RWPE2 (cell line): Measurements from ENCODE around the gene DMD.

Experiments
- ATAC-seq: fragments of 200-7000 bp; cut with Tn5 transposase; 3 replicates; pipeline ENCODE4 v1.9.1; 2021; ENCODE audit warnings: low read depth
- DNase-seq: peaks from one replicate; pipeline ENCODE4 v3.0.0-alpha.2; 2020; ENCODE audit warnings: low spot score
- H3K27ac ChIP-seq: fragments of 450-650 bp; 2 replicates; pipeline ENCODE4 v1.5.1; 2017; ENCODE audit warnings: mild to moderate bottlenecking; ENCODE audit not compliant: poor library complexity, severe bottlenecking
- H3K27me3 ChIP-seq: fragments of 250-450 bp; sonication (Bioruptor Pico); 2 replicates; pipeline ENCODE4 v1.5.1; 2021; ENCODE audit warnings: mild to moderate bottlenecking, moderate library complexity; ENCODE audit not compliant: insufficient read depth, poor library complexity, severe bottlenecking
- H3K36me3 ChIP-seq: fragments of 250-450 bp; sonication (Bioruptor Pico); 2 replicates; pipeline ENCODE4 v1.5.1; 2020; ENCODE audit warnings: low read depth, mild to moderate bottlenecking, moderate library complexity
- H3K4me1 ChIP-seq: fragments of 250-450 bp; sonication (Bioruptor Pico); 2 replicates; pipeline ENCODE4 v1.5.1; 2021; ENCODE audit warnings: mild to moderate bottlenecking, moderate library complexity; ENCODE audit not compliant: insufficient read depth, poor library complexity, severe bottlenecking
- H3K4me3 ChIP-seq: fragments of 250-450 bp; sonication (Bioruptor Pico); 2 replicates; pipeline ENCODE4 v1.5.1; 2021; ENCODE audit warnings: mild to moderate bottlenecking, moderate library complexity; ENCODE audit not compliant: severe bottlenecking
- H3K9me3 ChIP-seq: fragments of 250-450 bp; sonication (Bioruptor Pico); 2 replicates; pipeline ENCODE4 v1.5.1; 2021; ENCODE audit warnings: mild to moderate bottlenecking, moderate library complexity; ENCODE audit not compliant: severe bottlenecking
- TF ChIP-seq, protein P1 (sequence below): fragments of 450-650 bp; IDR thresholded peaks from one replicate; pipeline ENCODE4 v1.5.1; 2017; ENCODE audit warnings: mild to moderate bottlenecking, moderate library complexity; ENCODE audit not compliant: poor library complexity, severe bottlenecking

The DMD gene

DNA sequence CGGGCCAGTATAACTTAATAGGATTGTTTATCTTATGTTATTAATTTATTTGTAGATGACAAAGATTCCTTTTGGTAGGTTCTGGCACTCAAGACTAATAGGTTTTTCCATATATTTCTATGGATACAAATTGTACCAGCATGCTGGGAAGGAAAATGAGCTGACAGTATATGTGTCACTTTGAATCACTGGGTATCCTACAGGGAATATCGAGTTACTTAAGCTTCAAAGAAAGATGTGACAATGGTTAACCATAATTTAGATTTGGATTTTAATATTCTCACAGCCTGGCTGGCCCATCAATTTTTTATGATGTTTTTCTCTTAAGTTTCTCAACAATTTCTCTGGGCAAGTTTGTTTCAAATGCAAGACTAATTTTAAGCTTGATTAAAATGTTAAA lies 1640.7 kb downstream of the DMD start:
- DNase-seq (no peak), ATAC-seq (no peak)
- no peaks in the 10 kb centered on the region for H3K36me3 ChIP-seq
- no peak overlapping the region for H3K4me3 ChIP-seq
- no peaks in the 10 kb centered on the region for H3K27me3 ChIP-seq
- no peaks in the 10 kb centered on the region for H3K4me1 ChIP-seq
- TF ChIP-seq, protein P1, sequence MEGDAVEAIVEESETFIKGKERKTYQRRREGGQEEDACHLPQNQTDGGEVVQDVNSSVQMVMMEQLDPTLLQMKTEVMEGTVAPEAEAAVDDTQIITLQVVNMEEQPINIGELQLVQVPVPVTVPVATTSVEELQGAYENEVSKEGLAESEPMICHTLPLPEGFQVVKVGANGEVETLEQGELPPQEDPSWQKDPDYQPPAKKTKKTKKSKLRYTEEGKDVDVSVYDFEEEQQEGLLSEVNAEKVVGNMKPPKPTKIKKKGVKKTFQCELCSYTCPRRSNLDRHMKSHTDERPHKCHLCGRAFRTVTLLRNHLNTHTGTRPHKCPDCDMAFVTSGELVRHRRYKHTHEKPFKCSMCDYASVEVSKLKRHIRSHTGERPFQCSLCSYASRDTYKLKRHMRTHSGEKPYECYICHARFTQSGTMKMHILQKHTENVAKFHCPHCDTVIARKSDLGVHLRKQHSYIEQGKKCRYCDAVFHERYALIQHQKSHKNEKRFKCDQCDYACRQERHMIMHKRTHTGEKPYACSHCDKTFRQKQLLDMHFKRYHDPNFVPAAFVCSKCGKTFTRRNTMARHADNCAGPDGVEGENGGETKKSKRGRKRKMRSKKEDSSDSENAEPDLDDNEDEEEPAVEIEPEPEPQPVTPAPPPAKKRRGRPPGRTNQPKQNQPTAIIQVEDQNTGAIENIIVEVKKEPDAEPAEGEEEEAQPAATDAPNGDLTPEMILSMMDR: no peak
- H3K27ac ChIP-seq: no peak overlapping the region
- H3K9me3 ChIP-seq: no peaks in the 10 kb centered on the region

DNA sequence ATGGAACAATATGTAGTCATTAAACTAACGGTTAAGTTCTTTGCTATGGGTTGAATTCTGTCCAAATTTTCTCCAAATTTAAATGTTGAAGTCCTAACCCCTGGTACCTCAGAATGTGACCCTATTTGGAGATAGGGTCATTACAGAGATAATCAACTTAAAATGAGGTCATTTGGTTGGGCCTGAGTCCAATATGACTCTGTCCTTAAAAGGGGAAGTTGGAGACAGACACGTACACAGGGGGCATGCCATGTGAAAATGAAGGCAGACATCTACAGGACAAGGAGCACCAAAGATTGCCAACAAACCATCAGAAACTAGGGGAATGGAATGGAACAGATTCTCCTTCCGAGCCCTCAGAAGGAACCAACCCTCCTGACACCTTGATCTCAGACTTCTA lies 1647.6 kb downstream of the DMD start:
- no peak for DNase-seq
- ATAC-seq: no peak
- Histone ChIP-seq H3K4me1 (no peaks in the 10 kb centered on the region), H3K9me3 (no peaks in the 10 kb centered on the region), H3K27ac (no peak overlapping the region), H3K4me3 (no peak overlapping the region), H3K36me3 (no peaks in the 10 kb centered on the region), H3K27me3 (no peaks in the 10 kb centered on the region)
- TF ChIP-seq, protein P1: no peak

DNA sequence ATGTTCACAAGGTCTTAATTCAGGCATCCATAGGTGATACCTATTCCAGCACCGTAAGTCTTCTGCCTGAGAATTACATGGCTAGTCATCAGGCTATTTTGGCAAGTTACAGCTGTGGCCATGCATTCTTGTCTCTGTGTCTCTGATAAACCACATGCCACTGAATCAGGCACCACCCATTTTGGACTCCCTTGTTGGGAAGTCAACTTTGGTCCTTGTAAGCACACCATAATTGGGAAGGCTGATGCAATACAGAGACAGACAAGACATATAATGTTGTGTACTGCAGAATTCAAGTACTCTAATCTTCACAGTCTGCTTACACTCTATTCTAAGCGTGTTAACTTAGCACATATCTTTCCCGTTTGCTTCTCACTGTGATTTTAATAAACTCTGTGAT lies 1655.8 kb downstream of the DMD start:
- no peaks in the 10 kb centered on the region for H3K36me3 ChIP-seq
- TF ChIP-seq, protein P1: no peak
- no peak for ATAC-seq
- no peak for DNase-seq
- H3K27ac ChIP-seq: no peak overlapping the region
- H3K4me1 ChIP-seq: no peaks in the 10 kb centered on the region
- H3K9me3 ChIP-seq: no peaks in the 10 kb centered on the region
- H3K4me3 ChIP-seq: no peak overlapping the region
- no peaks in the 10 kb centered on the region for H3K27me3 ChIP-seq

DNA sequence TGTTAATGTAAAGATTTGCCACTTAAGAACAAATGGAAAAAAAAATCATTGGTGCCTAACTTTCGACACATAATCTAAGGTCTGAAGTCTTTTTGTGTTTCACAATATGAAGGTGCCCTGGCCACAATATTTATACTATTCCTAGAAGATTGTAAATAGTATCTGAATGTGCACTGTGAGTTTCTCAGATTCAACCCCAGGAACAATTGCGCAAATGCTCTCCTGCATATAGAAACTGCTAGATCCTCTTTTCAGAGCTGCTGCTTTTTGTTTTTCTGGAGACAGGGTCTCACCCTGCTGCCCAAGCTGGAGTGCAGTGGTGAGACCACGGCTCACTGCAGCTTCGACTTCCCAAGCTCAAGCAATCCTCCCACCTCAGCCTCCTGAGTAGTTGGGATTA lies 1659.4 kb downstream of the DMD start:
- Histone ChIP-seq H3K4me3 (no peak overlapping the region), H3K27ac (no peak overlapping the region), H3K27me3 (no peaks in the 10 kb centered on the region), H3K9me3 (no peaks in the 10 kb centered on the region), H3K36me3 (no peaks in the 10 kb centered on the region), H3K4me1 (no peaks in the 10 kb centered on the region)
- ATAC-seq (no peak), DNase-seq (no peak)
- TF ChIP-seq, protein P1: no peak

DNA sequence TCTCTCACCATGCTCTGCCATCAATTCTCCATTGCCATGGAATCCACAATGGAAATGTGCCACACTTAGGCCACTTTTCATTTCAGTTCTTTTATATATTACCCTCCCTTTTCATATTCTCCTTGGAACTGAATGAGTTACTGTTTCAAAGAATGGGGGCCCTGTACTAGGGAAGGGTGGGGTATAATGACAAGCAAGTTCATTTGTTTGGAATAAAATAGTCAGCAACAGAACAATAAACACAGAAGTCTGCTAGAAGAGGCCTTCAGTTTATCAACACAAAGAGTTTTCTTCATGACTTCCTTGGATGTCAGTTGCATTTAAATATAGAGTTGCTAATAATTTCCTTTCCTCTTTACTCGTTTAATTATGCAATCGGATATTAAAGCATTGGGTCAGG lies 1661.2 kb downstream of the DMD start:
- ATAC-seq (no peak), DNase-seq (no peak)
- Histone ChIP-seq H3K27ac (no peak overlapping the region), H3K9me3 (no peaks in the 10 kb centered on the region), H3K4me1 (peaks cover 9% of the 10 kb centered on the region), H3K27me3 (no peaks in the 10 kb centered on the region), H3K36me3 (no peaks in the 10 kb centered on the region), H3K4me3 (no peak overlapping the region)
- TF ChIP-seq, protein P1: no peak
